ENCODE results near the gene UACA.

- TF ChIP-seq, protein P1, sequence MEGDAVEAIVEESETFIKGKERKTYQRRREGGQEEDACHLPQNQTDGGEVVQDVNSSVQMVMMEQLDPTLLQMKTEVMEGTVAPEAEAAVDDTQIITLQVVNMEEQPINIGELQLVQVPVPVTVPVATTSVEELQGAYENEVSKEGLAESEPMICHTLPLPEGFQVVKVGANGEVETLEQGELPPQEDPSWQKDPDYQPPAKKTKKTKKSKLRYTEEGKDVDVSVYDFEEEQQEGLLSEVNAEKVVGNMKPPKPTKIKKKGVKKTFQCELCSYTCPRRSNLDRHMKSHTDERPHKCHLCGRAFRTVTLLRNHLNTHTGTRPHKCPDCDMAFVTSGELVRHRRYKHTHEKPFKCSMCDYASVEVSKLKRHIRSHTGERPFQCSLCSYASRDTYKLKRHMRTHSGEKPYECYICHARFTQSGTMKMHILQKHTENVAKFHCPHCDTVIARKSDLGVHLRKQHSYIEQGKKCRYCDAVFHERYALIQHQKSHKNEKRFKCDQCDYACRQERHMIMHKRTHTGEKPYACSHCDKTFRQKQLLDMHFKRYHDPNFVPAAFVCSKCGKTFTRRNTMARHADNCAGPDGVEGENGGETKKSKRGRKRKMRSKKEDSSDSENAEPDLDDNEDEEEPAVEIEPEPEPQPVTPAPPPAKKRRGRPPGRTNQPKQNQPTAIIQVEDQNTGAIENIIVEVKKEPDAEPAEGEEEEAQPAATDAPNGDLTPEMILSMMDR (IDR thresholded peaks at IDR 0.05): no peak
- TF ChIP-seq POLR2A (IDR thresholded peaks at IDR 0.05) (no peak), POLR2AphosphoS5 (IDR thresholded peaks at IDR 0.05) (no peak), EP300 (IDR thresholded peaks at IDR 0.05) (no peak)
These were observed 15.0 kb downstream of the UACA start for GRCh38 chr15:70748281-70748747.
